ENCODE data around the gene CYBC1. TPM values are rescaled to one million over a fixed set of nuclear protein-coding genes. Genes with fewer than 3 reads are reported as not detected.

Gene CYBC1
- 35.5 TPM for total RNA-seq

DNA sequence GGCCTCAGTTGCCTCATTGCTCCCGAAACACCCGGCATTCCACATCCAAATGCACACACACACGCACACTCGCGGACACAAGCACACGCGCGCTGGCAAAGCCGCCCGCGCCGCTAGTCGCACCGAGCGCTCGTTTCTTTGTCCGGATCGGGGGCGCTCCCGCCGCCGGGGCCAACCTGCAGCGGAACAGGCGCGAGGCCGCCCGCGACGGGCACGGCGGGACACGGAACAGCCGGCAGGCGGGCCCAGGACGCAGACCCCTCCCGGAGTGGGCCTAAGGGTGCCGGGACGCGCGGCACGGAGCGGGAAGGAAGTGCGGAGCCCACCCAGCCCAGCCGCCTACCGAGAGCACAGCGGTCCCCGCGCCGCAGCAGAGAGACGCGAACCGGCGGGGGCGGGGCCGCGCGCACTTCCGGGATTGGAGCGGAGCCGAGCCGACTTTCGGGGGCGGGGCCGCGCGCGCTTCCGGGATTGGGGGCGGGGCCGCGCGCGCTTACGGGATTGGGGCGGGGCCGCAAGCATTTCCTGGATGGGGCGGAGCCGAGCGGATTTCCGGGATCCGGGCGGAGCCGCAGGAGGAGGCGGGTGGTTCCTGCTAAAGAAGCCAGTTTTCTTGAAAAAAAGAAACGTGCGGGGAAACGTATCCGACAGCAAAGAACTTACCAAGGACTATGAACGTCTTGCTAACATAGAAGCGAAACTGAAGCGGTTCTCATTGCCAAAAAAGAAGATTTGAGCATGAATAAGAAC, at the start of gene CYBC1:
Gene CYBC1 (minus strand): TSS at position 396 of the 750 bp plus-strand sequence. CDS start 1,498 bp downstream, outside the sequence.
- DNase-seq (ENCODE audit: low spot score) (peak; percentile 92), ATAC-seq (peak; percentile 96)

DNA sequence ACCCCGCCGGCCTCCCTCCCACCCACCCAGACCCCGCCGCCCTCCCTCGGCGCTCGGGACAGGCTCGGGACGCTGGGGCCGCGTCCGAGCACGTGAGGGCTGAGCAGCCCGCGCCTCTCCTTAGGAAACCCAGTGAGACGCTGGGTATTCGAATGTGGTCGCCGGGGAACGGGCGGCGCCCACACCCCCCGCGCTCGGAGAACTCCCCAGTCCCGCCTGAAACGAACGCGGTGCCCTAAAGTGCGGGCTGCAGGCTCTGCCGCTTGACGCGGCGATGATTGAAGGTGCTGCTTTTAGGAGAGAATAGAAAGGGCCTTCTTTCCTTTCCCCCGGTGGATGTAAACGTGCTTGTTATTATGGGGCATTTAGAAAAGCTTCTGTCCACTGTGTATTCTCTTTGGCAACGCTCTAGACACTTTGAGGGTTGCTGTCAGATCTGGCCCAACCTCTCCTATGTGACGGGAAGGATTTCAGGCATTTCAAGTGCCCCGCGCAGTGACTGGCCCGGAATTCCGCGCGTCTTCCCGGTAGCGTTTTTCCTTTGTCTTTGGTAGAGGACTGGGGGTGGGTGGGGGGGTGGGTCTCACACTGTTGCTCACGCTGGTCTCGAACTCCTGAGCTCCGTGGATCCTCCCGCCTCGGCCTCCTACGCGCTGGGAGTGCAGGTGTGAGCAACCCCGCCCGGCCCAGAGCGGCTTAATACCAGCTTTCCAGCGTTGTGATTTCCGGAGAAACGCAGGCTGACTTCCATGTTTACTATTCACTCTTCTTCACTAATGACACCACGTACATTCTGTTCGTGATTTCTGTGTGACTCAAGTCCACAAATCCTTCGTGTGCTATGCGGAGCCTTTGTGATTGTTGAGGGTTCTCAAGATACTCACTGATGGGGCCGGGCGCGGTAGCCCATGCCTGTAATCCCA, 47.2 kb upstream of the CYBC1 start:
- DNase-seq (ENCODE audit: low spot score) (no peak), ATAC-seq (peak; percentile 37)

DNA sequence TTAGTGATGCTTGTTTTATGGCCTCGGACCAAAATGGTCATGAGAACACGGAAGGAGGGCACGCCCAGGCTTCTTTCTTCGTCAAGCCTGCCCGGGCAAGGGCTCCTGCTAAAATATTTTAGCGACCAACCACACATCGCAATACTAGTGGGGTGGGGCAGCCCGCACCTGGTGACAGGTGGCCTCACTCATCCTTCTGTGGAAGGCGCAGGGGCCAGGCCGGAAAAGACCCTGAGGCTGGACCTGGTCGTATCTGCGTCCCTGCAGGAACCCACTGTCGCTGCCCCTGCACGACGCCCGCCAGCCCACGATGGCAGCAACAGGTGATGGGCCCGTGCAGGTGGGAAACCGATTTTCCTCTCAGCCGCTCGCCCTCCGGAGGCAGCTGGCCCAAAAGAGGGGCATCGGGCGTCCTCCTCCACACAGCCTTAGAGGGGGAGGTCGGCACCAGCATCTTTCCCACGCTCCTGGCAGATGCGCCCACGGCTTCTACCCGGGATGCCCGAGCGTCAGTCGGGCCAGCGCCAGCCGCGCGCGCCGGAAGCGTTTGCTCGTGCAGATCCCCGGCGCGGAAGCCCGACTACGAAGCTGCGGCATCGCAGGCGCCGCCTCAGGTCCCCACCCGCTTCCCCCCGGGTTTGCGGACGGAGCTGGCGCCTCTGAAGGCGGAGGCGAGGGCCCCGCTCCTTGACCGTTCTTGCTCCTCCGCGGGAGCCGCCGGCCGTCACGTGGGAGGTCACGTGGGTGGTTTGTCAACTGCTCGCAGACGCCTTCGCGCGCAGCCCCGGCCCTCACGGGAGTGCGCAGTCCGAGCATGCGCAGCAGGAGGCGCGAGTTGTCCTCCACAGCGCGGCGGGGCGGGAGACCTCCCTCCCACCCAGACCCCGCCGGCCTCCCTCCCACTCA, 46.2 kb upstream of the CYBC1 start:
- peak; percentile 65 for ATAC-seq
- DNase-seq (ENCODE audit: low spot score) = peak; percentile 92

DNA sequence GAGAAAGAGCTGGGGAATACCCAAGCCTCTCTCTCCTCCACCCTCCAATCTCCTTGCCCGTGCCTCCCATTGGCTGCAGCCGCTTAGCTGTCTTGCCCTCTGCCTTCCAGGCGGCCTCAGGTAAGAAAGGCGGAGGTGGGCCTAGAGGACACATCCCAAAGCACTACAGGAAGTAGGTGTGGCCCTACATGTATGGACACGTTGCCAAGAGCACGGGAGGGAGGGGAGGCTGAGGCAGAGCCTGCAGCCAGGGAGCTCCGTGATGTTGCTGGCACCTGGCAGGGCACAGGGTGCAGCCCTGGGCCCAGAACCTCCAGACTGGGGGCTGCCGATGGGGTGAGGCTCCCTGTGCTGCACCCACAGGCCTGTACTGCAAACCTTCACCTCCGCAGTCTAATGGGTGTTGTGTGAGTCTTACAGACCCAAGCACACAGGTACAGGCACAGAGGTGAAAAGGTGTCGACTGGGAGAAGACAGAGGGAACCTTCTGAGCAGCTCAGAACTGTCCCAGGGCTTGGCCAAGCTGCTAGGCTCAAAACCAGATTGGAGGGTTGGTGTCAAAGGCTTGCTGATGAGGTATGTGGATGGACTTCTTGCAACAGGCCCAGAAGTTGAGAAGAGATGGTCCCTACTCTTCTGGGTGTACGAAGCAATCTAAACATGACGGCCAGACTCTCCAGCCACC, 45.4 kb upstream of the CYBC1 start:
- ATAC-seq (no peak), DNase-seq (ENCODE audit: low spot score) (no peak)

DNA sequence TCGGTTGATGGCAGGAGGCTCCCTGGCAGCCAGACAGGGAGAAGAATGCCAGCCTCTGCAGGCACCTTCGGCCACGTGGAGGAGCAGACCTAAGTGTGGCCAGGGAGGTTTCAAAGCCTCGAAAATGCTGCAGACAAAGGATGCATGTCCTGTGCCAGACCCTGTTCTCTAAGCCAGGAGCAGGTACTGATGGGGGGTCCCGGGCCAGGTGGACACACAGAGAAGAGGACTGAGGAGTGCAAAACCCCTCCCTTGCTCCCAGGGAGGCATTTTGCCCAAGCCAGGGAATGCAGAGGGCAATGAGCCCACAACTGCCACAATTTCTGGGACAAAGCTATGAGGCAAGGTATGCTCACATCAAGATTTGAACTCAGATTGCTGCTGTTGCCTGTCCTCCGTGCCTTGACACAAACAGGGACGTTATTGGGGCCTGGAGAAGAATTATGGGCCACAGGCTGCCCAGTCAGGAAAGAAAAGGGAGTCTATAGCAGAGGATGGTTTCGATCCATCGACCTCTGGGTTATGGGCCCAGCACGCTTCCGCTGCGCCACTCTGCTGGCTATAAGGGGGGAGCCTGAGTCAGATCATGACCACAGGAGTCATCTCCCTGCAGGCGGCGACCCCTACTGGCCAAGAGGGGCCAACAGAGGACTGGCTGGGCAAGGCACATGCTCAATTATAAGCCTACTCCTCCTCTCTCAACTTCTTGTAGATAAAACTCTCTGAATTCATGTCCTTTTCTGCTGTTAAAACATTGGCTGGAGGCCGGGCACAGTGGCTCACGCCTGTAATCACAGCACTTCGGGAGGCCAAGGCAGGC, 43.9 kb upstream of the CYBC1 start:
- ATAC-seq = peak; percentile 83
- peak; percentile 93 for DNase-seq (ENCODE audit: low spot score)

DNA sequence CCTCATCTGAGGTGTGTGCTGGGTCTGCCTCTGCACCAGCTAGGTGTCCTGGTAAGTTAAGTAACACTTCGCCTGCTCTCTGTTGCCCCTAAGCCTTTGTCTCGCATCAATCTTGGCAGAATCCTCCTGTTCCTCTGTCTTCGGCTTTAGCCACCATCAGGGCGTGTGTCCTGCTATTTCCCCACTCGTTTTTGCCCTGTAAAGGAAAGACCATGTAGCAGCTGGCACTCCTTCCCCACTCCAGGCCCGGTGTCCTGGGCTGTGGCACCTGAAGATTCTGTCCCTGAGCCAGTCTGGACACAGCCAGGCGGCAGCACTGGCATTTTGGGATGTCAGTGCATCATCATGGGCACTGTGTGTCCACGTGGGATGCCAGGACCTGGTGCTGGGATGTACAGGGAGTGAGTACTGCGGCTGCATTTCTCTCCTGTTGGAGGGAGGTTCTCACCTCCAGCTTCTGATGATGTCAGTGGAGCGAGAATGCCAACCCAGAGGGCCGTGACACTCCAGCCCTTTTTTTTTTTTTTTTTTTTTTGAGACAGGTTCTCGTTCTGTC, 42.8 kb upstream of the CYBC1 start:
- DNase-seq (ENCODE audit: low spot score) = no peak
- ATAC-seq = no peak

DNA sequence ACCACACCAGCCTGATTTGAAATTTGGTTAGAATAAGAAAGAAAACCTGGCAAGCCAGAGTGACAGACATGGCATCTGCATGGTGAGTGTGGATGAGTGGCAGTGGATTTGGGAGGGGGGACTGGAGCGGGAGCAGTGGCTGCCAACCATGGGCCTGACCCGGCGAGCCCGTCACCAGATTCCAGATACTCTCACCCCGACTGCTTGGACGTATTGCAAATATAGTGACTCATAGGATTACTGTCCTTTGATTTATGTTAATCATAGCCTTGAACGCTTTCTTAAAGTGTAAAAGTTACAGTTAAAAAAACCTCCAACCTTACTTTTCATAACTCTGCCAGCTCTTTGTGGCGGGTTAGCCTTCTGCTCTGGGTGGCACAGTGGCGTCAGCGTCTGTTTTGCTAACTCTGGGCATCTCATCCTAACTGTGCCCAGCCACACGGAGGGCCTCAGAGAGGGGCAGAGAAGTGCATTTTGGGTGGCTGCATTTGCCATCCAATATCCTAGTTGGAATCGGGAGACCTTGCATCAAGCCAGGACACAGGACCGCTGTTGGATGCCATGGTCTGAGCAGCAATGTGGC, 42.2 kb upstream of the CYBC1 start:
- no peak for ATAC-seq
- DNase-seq (ENCODE audit: low spot score) = no peak

DNA sequence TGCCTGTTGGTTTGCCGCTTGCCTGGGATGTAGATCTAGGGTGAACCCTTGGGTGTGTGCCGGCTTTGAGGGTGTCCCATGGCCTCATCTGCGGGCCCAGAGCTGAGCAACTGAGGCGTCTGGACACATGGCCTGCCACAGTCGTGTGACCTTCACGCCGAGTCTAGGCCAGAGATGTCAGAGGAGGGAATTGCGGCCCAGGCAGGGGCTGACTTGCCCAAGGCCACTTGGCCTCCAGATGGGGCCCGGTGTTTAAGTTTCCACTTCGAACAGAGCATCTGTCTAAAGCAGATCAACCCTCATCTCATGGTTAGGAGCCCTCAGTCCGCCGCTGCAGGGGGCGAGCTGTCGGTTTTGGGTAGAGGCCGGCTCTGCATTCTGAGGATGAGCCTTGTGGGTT, 41.0 kb upstream of the CYBC1 start:
- no peak for DNase-seq (ENCODE audit: low spot score)

DNA sequence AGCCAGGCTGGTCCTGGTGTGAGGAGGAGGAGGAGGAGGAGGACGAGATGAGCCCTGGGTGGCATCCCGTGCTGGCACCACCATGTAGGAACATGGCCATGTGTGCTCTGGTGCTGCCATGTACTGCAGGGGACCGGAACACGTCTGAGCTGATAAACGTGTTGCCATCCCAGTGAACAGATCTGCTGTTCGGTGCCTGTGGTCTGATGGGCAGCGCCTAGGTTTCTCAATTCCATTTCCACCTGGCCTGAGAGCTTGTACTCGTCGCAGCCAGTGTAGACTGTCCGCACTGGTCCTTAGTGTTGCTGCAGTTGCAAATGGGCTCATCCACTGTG, 40.6 kb upstream of the CYBC1 start:
- DNase-seq (ENCODE audit: low spot score) (no peak), ATAC-seq (no peak)

More for the DNA sequence above, 41.0 kb upstream of the CYBC1 start:
- no peak for ATAC-seq

DNA sequence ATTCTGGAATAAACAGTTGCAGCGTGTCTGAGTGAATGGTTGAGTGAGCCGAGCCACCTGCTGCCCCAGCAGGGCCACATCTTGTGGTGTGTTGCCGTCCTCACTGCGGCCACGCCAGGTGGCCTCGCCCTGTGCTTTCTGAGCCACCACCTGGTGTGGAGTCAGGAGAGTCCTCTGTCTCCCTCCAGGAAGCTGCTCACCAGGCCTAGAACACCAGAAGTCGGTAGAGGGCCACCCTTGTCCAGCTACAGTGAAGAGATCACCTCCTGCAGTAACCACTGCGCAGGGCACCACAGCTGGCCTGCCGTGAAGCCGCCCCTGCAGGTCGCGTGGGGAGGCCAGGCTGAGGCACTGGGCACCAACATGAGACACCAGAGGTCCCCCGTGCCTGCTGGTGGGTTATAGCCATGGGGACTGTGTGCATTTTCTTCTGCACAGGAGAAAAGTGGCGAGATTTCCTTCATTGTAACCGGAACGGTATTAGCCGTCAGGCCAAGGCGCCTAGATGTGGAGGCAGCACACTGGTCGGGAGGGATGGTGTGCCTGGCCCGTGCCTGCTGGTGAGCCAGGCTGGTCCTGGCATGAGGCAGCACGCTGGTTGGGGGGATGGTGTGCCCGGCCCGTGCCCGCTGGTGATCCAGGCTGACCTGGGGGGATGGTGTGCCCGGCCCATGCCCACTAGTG, 40.1 kb upstream of the CYBC1 start:
- no peak for ATAC-seq
- no peak for DNase-seq (ENCODE audit: low spot score)

DNA sequence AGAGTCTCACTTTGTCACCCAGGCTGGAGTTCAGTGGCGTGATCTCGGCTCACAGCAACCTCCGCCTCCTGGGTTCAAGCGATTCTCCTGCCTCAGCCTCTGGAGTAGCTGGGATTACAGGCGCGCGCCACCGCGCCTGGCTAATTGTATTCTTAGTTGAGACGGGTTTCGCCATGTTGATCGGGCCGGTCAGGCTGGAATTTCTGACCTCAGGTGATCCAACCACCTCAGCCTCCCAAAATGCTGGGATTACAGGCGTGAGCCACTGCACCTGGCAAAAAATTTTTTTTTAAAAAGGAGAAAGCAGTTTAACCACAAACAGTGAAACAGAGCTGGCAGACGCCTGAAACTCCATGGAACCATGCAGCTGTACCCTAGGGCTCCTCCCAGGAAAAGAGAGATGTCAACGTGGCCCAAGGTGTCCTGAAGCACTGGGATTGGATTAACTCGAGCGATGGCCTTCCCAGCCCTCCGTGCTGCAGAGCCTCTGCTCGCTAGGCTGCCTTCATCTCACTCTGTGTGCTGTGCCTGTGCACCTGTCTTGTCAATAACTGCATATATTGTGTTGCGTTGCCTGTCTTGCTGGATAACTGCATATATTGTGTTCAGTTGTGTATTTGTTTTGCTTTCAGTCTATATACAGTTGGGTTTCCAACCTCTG, 39.4 kb upstream of the CYBC1 start:
- no peak for DNase-seq (ENCODE audit: low spot score)
- no peak for ATAC-seq

DNA sequence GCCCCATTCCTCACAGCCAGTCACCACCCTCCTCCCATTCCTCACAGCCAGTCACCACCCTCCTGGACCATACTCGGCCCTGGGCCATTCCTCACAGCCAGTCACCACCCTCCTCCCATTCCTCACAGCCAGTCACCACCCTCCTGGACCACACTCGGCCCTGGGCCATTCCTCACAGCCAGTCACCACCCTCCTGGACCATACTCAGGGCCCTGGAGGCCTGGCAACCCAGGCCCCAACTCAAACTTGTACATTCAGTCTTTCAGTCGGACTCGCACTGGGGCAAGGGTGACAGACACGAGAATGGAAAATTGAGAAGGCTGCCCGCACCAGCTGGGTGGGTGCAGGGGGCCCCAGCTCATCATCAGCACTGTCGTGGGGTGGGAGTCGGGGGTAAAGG, 38.6 kb upstream of the CYBC1 start:
- DNase-seq (ENCODE audit: low spot score) = no peak
- no peak for ATAC-seq

DNA sequence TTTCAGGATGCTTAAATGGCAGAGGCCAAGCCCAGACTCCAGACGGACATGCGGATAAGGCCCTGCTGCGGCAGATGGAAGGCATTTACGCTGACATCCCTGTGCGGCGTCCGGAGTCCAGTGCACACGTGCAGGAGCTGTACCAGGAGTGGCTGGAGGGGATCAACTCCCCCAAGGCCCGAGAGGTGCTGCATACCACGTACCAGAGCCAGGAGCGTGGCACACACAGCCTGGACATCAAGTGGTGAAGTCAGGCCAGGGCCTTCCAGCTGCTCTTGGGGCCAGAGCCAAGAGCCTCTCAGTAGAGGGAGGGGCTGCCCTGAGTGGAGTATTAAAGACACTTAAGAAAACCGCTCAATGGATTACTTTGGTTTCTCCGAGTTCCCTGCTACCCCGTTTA, 37.4 kb upstream of the CYBC1 start:
- ATAC-seq = no peak

DNA sequence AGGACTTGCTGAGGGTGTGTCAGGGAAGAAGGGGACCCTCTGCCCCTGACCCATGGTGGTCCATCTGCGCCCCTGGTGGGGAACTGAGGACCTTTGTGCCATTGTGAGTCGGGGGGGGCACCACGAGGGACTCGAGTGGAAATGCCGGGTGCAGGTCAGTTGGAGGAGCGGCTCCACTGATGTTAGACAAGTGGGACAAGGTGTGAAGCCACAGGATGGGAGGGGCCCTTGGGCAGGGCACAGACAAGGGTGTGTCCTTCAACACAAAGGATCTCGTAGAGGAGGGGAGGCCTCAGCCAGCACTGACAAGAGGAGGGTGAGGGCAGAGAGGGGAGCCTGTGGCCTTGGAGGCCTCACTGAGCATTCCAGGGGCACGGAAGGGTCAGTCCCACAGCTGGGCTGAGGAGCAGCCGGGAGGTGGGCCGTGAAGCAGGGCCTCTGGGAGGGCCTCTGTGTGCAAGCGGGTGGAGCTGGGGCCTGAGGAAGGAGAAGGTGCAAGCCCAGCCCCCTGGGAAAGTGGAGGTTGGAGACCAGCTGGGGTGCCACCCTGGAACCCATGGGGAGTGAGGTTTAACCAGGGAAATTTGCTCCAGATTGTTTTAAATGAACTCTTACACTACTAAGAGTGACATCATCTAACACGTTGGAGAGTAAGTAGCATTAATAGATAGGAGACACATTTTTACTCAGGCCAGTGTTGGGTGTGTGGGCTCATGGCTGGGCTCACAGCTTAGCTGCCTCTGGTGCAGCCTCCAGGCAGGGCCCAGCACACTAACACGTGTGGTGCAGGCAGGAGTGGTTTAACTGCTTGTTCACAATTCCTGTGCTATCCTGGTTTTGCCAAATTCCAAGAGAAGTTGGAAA, 35.9 kb upstream of the CYBC1 start:
- DNase-seq (ENCODE audit: low spot score) (no peak), ATAC-seq (no peak)

More for the DNA sequence above, 37.4 kb upstream of the CYBC1 start:
- no peak for DNase-seq (ENCODE audit: low spot score)

DNA sequence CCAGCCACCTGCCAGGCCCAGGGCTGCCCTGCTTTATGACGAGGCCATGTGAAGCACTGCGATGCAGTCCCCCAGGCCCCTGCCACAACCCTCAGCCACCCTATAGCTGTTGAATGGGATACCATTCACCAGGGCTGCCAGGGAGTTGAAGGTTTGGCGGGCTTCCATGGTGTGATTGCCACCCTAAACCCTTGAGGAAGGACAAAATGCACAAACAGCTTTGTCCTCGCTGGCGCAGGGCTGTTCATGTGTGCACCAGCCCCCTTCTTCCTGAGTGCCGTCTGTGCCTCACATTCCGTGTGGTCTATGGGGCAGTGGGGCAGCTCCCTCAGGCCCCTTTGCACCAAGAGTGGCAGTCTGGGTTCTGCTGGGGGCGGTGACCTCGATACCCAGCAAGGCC, 33.3 kb upstream of the CYBC1 start:
- ATAC-seq (no peak), DNase-seq (ENCODE audit: low spot score) (no peak)

DNA sequence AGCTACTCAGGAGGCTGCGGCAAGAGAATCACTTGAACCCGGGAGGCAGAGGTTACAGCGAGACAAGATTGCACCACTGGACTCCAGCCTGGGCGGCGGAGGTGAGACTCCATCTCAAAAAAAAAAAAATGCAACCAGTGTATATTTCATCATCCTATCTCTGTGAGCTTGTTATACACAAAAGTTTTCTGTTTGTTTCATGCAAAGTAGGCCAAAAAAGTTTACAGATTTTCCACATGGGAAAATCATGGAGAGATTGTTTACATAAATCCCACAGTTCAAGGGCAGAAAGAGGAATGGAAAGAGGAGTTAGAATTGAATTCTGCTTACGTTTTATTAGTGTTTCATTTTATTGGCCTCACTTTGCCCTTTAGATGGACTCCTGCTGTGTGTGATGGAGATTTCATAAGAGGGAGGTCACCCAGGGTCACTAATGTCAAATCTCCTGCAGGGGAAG, 32.7 kb upstream of the CYBC1 start:
- peak; percentile 63 for DNase-seq (ENCODE audit: low spot score)
- ATAC-seq = peak; percentile 79

DNA sequence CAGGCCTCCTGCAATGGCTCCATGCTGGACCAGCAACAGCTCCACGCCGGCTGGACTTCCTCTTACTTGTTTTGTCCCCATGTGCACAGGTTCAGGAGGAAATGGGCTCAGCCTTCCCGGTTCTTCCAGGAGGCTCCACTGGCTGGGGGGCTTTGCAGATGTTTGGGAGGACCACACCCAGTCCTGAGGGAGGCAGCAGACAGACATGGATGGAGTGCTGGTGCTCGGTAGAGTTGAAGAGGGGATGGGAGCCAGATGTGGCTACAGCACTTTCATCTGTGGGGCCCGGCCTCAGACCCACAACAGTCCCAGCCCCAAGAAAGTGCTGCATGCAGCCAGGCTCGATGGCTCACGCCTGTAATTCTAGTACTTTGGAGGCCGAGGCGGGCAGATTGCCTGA, 29.8 kb upstream of the CYBC1 start:
- DNase-seq (ENCODE audit: low spot score) (no peak), ATAC-seq (no peak)
